Panc1 (cell line): ENCODE data around the gene KCNQ1.

ENCODE experiments used
- POLR2AphosphoS5 ChIP-seq: IDR thresholded peaks from 2 replicates; pipeline ENCODE4 v1.6.1; 2012; ENCODE audit warnings: mild to moderate bottlenecking, low read depth, low read length, moderate library complexity
- TF ChIP-seq, protein P1 (sequence below): fragments of 450-650 bp; IDR thresholded peaks from 2 replicates; pipeline ENCODE4 v1.5.1; 2017; ENCODE audit warnings: mild to moderate bottlenecking
- TF ChIP-seq, protein P2 (sequence below), 2 experiments: IDR thresholded peaks; 2 replicates each; pipeline ENCODE4 v1.6.1; 2011 to 2012; ENCODE audit warnings: low read depth in 2 of 2, control low read depth in 1 of 2, low read length in 1 of 2, mild to moderate bottlenecking in 1 of 2, moderate library complexity in 1 of 2; ENCODE audit not compliant: insufficient read depth in 1 of 2

DNA sequence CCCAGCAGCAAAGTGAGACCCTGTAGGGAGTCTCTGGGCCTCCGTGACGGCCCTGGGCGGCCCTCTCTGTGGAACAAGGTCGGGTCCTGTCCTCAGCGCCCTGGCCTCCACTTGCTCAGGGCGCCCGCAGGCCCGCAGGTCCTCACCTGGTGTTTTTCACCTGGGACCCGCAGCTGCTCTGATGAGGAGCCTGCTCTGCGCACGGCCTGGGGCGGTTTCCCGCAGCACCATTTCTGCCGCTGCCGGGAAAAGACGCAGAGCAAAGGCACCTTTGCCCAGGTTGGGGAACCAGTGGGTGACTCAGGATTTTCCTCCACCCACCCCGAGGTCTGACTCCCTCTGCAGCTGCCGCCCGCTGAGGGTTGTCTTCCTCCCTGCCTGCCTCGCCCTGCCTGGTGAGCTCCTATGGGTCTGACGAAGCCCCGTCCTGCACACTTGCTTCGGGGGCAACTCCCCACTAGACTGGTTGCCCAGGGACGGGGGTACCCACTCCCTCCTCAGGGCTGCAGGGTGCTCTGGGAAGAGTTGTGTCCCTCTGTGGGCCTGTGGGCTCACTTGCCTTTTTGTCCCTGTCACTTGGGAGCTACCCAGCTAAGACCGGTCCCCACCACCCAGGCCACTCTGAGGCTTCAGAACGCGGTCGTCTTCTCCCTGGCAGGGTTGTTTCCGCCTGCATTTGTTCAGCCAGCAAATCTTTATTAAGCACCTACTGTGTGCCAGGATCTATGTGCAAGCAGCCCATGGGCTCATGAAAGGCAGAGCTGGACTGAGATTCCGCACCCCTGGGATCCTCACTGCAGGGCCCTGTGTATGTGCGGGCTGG, 89.5 kb downstream of the KCNQ1 start:
- TF ChIP-seq, protein P1, sequence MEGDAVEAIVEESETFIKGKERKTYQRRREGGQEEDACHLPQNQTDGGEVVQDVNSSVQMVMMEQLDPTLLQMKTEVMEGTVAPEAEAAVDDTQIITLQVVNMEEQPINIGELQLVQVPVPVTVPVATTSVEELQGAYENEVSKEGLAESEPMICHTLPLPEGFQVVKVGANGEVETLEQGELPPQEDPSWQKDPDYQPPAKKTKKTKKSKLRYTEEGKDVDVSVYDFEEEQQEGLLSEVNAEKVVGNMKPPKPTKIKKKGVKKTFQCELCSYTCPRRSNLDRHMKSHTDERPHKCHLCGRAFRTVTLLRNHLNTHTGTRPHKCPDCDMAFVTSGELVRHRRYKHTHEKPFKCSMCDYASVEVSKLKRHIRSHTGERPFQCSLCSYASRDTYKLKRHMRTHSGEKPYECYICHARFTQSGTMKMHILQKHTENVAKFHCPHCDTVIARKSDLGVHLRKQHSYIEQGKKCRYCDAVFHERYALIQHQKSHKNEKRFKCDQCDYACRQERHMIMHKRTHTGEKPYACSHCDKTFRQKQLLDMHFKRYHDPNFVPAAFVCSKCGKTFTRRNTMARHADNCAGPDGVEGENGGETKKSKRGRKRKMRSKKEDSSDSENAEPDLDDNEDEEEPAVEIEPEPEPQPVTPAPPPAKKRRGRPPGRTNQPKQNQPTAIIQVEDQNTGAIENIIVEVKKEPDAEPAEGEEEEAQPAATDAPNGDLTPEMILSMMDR = no peak
- no peak for TF ChIP-seq POLR2AphosphoS5
- TF ChIP-seq, protein P2, sequence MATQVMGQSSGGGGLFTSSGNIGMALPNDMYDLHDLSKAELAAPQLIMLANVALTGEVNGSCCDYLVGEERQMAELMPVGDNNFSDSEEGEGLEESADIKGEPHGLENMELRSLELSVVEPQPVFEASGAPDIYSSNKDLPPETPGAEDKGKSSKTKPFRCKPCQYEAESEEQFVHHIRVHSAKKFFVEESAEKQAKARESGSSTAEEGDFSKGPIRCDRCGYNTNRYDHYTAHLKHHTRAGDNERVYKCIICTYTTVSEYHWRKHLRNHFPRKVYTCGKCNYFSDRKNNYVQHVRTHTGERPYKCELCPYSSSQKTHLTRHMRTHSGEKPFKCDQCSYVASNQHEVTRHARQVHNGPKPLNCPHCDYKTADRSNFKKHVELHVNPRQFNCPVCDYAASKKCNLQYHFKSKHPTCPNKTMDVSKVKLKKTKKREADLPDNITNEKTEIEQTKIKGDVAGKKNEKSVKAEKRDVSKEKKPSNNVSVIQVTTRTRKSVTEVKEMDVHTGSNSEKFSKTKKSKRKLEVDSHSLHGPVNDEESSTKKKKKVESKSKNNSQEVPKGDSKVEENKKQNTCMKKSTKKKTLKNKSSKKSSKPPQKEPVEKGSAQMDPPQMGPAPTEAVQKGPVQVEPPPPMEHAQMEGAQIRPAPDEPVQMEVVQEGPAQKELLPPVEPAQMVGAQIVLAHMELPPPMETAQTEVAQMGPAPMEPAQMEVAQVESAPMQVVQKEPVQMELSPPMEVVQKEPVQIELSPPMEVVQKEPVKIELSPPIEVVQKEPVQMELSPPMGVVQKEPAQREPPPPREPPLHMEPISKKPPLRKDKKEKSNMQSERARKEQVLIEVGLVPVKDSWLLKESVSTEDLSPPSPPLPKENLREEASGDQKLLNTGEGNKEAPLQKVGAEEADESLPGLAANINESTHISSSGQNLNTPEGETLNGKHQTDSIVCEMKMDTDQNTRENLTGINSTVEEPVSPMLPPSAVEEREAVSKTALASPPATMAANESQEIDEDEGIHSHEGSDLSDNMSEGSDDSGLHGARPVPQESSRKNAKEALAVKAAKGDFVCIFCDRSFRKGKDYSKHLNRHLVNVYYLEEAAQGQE (IDR thresholded peaks at IDR 0.05; ENCODE audit: insufficient read depth in 1 of 2, low read depth in 2 of 2, low read length in 1 of 2) = no peak
